SK-N-SH treated with all-trans-retinoic acid at 6 μM for 48 hours (cell line): ENCODE measurements around the gene SKIC3.

Experiments
- BACH2 ChIP-seq: fragments of 250-450 bp; sonication (Bioruptor Pico); IDR thresholded peaks from 2 replicates; pipeline ENCODE4 v1.9.0; 2021; ENCODE audit warnings: mild to moderate bottlenecking, borderline replicate concordance
- CREB5 ChIP-seq: fragments of 250-450 bp; sonication (Bioruptor Pico); IDR thresholded peaks from 2 replicates; pipeline ENCODE4 v1.5.1; 2020; ENCODE audit warnings: low read depth, mild to moderate bottlenecking, moderate library complexity
- CSDC2 ChIP-seq: fragments of 250-450 bp; sonication (Bioruptor Pico); IDR thresholded peaks from 2 replicates; pipeline ENCODE4 v1.5.0; 2020; ENCODE audit warnings: mild to moderate bottlenecking, moderate library complexity
- CSRNP3 ChIP-seq: fragments of 250-450 bp; sonication (Bioruptor Pico); IDR thresholded peaks from 2 replicates; pipeline ENCODE4 v1.5.1; 2021; ENCODE audit warnings: mild to moderate bottlenecking, moderate library complexity
- ISL1 ChIP-seq: fragments of 250-450 bp; sonication (Bioruptor Pico); IDR thresholded peaks from 2 replicates; pipeline ENCODE4 v2.1.2; 2022; ENCODE audit warnings: mild to moderate bottlenecking, moderate library complexity
- PPARA ChIP-seq: fragments of 250-450 bp; sonication (Bioruptor Pico); IDR thresholded peaks from 2 replicates; pipeline ENCODE4 v1.5.0; 2020; ENCODE audit warnings: mild to moderate bottlenecking, borderline replicate concordance
- RARB ChIP-seq: fragments of 250-450 bp; sonication (Bioruptor Pico); IDR thresholded peaks from 2 replicates; pipeline ENCODE4 v1.8.0; 2021; ENCODE audit warnings: mild to moderate bottlenecking, moderate library complexity
- TOX ChIP-seq: fragments of 250-450 bp; sonication (Bioruptor Pico); IDR thresholded peaks from 2 replicates; pipeline ENCODE4 v1.8.0; 2021; ENCODE audit warnings: mild to moderate bottlenecking, moderate library complexity, borderline replicate concordance
- ZC3H10 ChIP-seq: fragments of 250-450 bp; sonication (Bioruptor Pico); IDR thresholded peaks from 2 replicates; pipeline ENCODE4 v1.5.1; 2021; ENCODE audit warnings: mild to moderate bottlenecking, moderate library complexity
- ZFP3 ChIP-seq: fragments of 250-450 bp; sonication (Bioruptor Pico); IDR thresholded peaks from 2 replicates; pipeline ENCODE4 v1.5.0; 2020; ENCODE audit warnings: mild to moderate bottlenecking, moderate library complexity
- ZNF565 ChIP-seq: fragments of 450-650 bp; formaldehyde crosslinking; conservative IDR thresholded peaks from 2 replicates; pipeline ENCODE4 v1.5.0; 2020; ENCODE audit warnings: low read depth, mild to moderate bottlenecking, moderate library complexity
- ZNF8 ChIP-seq: fragments of 450-650 bp; formaldehyde crosslinking; IDR thresholded peaks from 2 replicates; pipeline ENCODE4 v1.5.0; 2020; ENCODE audit warnings: mild to moderate bottlenecking, moderate library complexity
- TF ChIP-seq, protein P1 (sequence below): fragments of 250-450 bp; sonication (Bioruptor Pico); IDR thresholded peaks from 2 replicates; pipeline ENCODE4 v1.8.0; 2021; ENCODE audit warnings: low read depth, mild to moderate bottlenecking, moderate library complexity, borderline replicate concordance

GRCh38 chr5:95528565-95528964, 26.2 kb downstream of the SKIC3 start:
- TF ChIP-seq CREB5 (CRISPR knock-in tag) (no peak), ZNF565 (no peak), CSRNP3 (CRISPR knock-in tag) (no peak), TOX (CRISPR knock-in tag) (no peak), ZFP3 (CRISPR knock-in tag) (no peak), RARB (no peak), ZNF8 (CRISPR knock-in tag) (no peak), CSDC2 (no peak), ISL1 (CRISPR knock-in tag) (no peak), BACH2 (CRISPR knock-in tag) (no peak), PPARA (CRISPR knock-in tag) (no peak), ZC3H10 (CRISPR knock-in tag) (no peak)
- TF ChIP-seq, protein P1, sequence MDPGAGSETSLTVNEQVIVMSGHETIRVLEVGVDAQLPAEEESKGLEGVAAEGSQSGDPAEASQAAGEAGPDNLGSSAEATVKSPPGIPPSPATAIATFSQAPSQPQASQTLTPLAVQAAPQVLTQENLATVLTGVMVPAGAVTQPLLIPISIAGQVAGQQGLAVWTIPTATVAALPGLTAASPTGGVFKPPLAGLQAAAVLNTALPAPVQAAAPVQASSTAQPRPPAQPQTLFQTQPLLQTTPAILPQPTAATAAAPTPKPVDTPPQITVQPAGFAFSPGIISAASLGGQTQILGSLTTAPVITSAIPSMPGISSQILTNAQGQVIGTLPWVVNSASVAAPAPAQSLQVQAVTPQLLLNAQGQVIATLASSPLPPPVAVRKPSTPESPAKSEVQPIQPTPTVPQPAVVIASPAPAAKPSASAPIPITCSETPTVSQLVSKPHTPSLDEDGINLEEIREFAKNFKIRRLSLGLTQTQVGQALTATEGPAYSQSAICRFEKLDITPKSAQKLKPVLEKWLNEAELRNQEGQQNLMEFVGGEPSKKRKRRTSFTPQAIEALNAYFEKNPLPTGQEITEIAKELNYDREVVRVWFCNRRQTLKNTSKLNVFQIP (CRISPR knock-in tag): no peak
